Pancreas (tissue), 10 donors: ENCODE data around the gene JMJD4. TPM values are rescaled to one million over a fixed set of nuclear protein-coding genes. Genes with fewer than 3 reads are reported as not detected.
A peak's percentile ranks its signal among the peaks of the same experiment; 100 is the strongest.

Experiments
- ATAC-seq, 4 donors: fragments of 200-7000 bp; cut with Tn5 transposase; one replicate each; pipeline versions ENCODE4 v1.8.0 to v1.9.1; 2020; ENCODE audit warnings: mild to moderate bottlenecking in 4 of 4, moderate library complexity in 4 of 4
- DNase-seq, 6 donors: peaks; one replicate each; pipeline ENCODE4 v3.0.0-alpha.2; 2020
- FAIRE-seq: peaks from 2 replicates; lab custom pipeline; 2012; peaks lifted over from hg19 to GRCh38; lab: Jason Lieb, UNC
- H3K27ac ChIP-seq, 4 donors: fragments of 200-600 bp; sonication (generic); 1 replicate in 3 of 4; 2 replicates in 1 of 4; pipeline versions ENCODE4 v1.5.0 to v1.8.0; 2020
- H3K27me3 ChIP-seq, 4 donors: fragments of 200-600 bp; one replicate each; pipeline ENCODE4 v1.8.0; 2021
- H3K36me3 ChIP-seq, 3 donors: fragments of 200-600 bp; sonication (generic) in 1 of 3; one replicate each; pipeline versions ENCODE4 v1.5.0 to v1.8.0; 2020 to 2021
- H3K4me1 ChIP-seq, 3 donors: fragments of 200-600 bp; one replicate each; pipeline ENCODE4 v1.8.0; 2021
- H3K4me3 ChIP-seq, 4 donors: fragments of 200-600 bp; sonication (generic) in 2 of 4; one replicate each; pipeline versions ENCODE4 v1.5.0 to v1.8.0; 2020 to 2021
- H3K9me3 ChIP-seq, 4 donors: fragments of 200-600 bp; one replicate each; pipeline ENCODE4 v1.8.0; 2021
- WGBS, 2 donors: extraction: QIAGEN DNeasy Blood & Tissue Kit; methylation state at CpG; one replicate each; pipeline ENCODE4 v1.1.7; 2013; 5-methylcytosine and 5-hydroxymethylcytosine counted together
- intact Hi-C, 3 donors: fragments of 100-400 bp; cut with DNase I; formaldehyde crosslinking; loops; one replicate each; pipeline versions ENCODE4 v1.11.1 to v1.14.2; 2022
- polyA plus RNA-seq, 2 donors: library from polyadenylated mRNA; stranded (reverse); fragments of 200-250 nt; gene quantifications; one replicate each; pipeline ENCODE4 v1.2.3, GENCODE V29; 2013
- total RNA-seq, 6 donors: library from RNA; stranded (reverse); fragmentation: NEBNext Ultra II Directional in 4 of 6; extraction: Animal tissue kit (Norgen Biotek cat#: 25700) in 4 of 6; gene quantifications; one replicate each; pipeline versions ENCODE4 v1.2.1 to v1.2.4, GENCODE V29; 2021 to 2023
- TF ChIP-seq, protein P1 (sequence below), 4 donors: fragments of 200-600 bp; sonication (generic) in 3 of 4; IDR thresholded peaks; one replicate each; pipeline versions ENCODE4 v1.5.0 to v1.8.0; 2021; ENCODE audit warnings: antibody characterized with exemption in 4 of 4
- donor health status: healthy with polysubstance abuse.
- donor health status: DM: no; HTN: no; CAD: no; lungs with moderate emphysema.
- donor health status: DM: no; HTN: no; CAD: no.
- donor health status: control.
- donor health status: control.
- donor health status: Bipolar disorder and iron deficiency.
- donor health status: DM: yes; HTN: yes; CAD: no.
- donor health status: DM: no; HTN: no; CAD: no.
- donor health status: DM: no; HTN: no; CAD: no.
- donor health status: DM: yes; HTN: yes; CAD: no.

Gene JMJD4
- total and polyA plus RNA-seq, 8 donors = 4.8 to 14.8 (median 9.6) TPM

DNA sequence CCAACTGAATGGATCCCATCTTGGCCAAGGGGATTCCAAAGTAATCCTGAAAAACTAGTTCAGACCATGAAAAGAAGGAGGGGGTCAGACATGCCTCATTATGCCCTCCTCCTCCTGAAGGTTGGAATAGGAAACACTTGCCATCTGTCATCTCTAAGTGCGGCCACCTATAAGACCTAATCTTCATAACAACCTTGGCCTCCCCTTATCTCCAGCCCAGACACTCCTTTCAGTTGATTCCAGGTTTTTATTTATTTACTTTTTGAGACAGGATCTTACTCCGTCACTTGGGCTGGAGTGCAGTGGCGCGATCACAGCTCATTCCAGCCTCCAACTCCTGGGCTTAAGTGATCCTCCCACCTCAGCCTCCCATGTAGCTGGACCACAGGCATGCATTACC, 19.9 kb upstream of the JMJD4 start:
- H3K36me3 ChIP-seq = peaks cover 0 to 16% (median 0%) of the 10 kb centered on the region in 3 donors
- no peak overlapping the region for H3K27ac ChIP-seq
- no peaks in the 10 kb centered on the region for H3K4me1 ChIP-seq
- no peaks in the 10 kb centered on the region for H3K27me3 ChIP-seq
- TF ChIP-seq, protein P1, sequence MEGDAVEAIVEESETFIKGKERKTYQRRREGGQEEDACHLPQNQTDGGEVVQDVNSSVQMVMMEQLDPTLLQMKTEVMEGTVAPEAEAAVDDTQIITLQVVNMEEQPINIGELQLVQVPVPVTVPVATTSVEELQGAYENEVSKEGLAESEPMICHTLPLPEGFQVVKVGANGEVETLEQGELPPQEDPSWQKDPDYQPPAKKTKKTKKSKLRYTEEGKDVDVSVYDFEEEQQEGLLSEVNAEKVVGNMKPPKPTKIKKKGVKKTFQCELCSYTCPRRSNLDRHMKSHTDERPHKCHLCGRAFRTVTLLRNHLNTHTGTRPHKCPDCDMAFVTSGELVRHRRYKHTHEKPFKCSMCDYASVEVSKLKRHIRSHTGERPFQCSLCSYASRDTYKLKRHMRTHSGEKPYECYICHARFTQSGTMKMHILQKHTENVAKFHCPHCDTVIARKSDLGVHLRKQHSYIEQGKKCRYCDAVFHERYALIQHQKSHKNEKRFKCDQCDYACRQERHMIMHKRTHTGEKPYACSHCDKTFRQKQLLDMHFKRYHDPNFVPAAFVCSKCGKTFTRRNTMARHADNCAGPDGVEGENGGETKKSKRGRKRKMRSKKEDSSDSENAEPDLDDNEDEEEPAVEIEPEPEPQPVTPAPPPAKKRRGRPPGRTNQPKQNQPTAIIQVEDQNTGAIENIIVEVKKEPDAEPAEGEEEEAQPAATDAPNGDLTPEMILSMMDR (IDR thresholded peaks at IDR 0.05) = no peak
- FAIRE-seq (no peak), ATAC-seq (no peak), DNase-seq (no peak)
- intact Hi-C loops = no loop called here
- H3K4me3 ChIP-seq = no peak overlapping the region
- WGBS, 2 donors = 65 to 74% methylated on average over 4 of the region's 4 CpGs
- no peaks in the 10 kb centered on the region for H3K9me3 ChIP-seq

DNA sequence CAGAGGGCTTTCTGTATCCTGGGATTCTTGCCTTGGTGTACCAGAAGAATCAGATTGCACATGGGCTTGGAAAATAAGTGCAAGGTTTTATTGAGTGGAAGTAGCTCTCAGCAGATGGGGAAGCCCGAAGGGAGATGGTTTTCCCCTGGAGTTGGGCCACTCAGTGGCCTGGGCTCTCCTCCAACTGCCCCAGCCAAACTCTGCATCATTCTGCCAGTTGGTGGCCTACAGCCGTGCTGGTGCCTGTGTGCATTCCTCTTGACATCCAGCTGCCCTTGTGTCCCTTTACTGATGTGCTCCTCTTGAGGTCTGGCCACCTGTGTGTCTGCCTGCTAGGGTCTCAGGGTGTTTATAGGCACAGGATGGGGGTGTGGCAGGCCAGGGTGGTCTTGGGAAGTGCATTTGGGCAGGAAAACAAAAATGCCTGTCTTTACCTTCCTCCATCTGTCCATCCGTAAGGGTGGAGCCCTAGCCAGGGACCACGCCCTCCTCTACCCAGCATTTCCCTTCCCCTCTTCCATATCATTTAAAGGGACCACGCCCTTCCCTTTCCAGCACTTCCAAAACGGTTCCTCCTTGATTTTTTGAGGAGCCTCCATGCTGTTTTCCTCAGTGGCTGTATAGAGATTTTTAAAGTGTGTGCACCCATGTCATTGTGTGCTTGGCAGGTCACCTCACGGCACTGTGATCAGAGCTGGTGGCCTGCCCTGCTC, 19.1 kb upstream of the JMJD4 start:
- peaks cover 0 to 8% (median 0%) of the 10 kb centered on the region in 3 donors for H3K36me3 ChIP-seq

DNA sequence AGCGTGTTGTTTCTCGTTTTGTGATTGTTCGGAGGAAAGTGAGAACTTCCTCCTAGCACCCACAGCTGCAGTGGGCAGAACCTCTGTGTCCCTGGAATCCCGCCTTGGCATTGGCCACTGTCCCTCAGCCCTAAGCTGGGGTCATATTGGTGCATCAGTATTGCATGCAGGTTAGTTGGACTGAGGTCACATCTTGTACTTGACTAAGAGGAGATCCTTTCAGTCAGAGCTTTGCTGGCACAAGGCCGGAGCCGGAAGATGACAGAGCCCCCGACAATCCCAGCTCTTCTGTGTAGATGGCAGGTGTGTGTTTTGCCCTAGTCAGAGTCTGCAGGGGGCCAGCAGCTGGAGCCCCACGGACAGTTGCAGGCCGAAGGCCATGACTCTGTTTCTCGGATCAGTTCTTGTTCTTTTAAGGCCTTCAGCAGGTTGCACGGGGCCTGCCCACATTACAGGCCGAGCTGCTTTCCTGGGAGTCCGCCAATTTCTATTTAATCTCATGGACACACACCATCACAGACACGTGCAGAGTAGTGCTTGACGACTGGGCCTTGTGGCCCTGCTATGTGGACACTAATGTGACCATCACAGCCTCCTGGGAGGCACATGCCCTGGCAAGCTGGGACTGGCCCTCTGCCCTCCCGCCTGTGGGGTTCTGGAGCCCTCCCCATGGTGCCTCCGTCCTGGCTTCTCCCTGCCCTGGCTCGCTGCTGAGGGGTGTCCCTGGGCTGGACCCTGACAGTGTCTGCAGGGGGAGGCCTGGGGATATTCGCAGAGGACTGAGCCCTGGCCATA, 15.0 kb upstream of the JMJD4 start:
- Histone ChIP-seq H3K27ac (no peak overlapping the region), H3K4me1 (no peaks in the 10 kb centered on the region), H3K9me3 (no peaks in the 10 kb centered on the region), H3K4me3 (no peak overlapping the region), H3K27me3 (no peaks in the 10 kb centered on the region), H3K36me3 (peaks cover 0 to 12% (median 0%) of the 10 kb centered on the region in 3 donors)
- intact Hi-C loops = no loop called here
- no peak for FAIRE-seq
- DNase-seq = peak in 1 of 6 donors; percentile 44
- TF ChIP-seq, protein P1 (IDR thresholded peaks at IDR 0.05) = no peak
- WGBS, 2 donors = 80 to 82% methylated on average over 19 of the region's 19 CpGs
- ATAC-seq = peak in 1 of 4 donors; percentile 14

More for the DNA sequence above, 19.1 kb upstream of the JMJD4 start:
- Histone ChIP-seq H3K9me3 (no peaks in the 10 kb centered on the region), H3K4me3 (no peak overlapping the region), H3K4me1 (no peaks in the 10 kb centered on the region), H3K27ac (no peak overlapping the region), H3K27me3 (no peaks in the 10 kb centered on the region)
- 56 to 62% methylated on average over 7 of the region's 7 CpGs for WGBS, 2 donors
- ATAC-seq (peak in 3 of 4 donors; percentile 52 to 74 (median 53)), FAIRE-seq (no peak), DNase-seq (peak in 1 of 6 donors; percentile 19)
- intact Hi-C loops = no loop called here
- TF ChIP-seq, protein P1 (IDR thresholded peaks at IDR 0.05) = no peak

DNA sequence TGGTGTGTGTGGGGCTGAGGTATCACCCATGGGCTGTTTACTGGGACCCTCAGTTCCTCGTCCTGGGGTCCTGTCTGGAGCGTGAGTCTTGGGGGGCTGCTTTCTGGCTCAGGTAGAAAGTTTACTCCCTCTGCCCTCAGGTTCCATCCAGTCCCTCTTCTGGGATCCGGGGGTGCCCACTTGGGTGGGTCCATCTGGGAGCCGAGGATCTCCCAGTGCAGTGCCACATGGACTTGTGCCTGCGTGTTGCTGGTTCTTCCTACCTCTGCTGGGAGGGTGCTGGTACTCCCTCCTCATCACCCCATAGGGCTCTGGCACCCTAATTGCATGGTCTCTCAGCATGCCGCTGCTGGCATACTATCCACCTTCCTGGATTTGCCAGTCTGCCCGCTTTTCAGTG, 14.1 kb upstream of the JMJD4 start:
- 93 to 96% methylated on average over 7 of the region's 7 CpGs for WGBS, 2 donors
- H3K27ac ChIP-seq = no peak overlapping the region

More for the DNA sequence above, 14.1 kb upstream of the JMJD4 start:
- intact Hi-C loops = no loop called here
- TF ChIP-seq, protein P1 (IDR thresholded peaks at IDR 0.05) = no peak
- H3K4me3 ChIP-seq = no peak overlapping the region
- H3K36me3 ChIP-seq = peaks cover 0 to 12% (median 0%) of the 10 kb centered on the region in 3 donors
- peak in 1 of 6 donors; percentile 21 for DNase-seq
- H3K9me3 ChIP-seq = no peaks in the 10 kb centered on the region
- H3K27me3 ChIP-seq = no peaks in the 10 kb centered on the region
- H3K4me1 ChIP-seq = no peaks in the 10 kb centered on the region
- FAIRE-seq = no peak
- ATAC-seq = no peak
